ENCODE results near the gene HOXC4.
"Not testable (repeated sequence)": the region's sequence is repeated elsewhere in the genome, so short reads cannot be mapped to it uniquely, and the experiment has no call there.

Gene HOXC4

DNA sequence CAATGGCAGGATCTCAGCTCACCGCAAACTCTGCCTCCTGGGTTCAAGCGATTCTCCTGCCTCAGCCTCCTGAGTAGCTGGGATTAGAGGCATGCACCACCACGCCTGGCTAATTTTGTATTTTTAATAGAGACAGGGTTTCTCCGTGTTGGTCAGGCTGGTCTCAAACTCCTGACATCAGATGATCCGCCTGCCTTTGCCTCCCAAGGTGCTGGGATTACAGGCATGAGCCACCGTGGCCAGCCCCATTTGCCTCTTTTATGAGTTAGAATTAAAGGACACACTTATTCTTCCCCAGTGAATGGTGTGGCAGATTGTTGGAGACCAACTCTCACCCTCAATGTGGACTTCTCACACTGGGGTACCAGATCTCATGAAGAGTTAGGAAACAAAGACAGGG is 11.6 kb upstream of the HOXC4 start:
- not testable (repeated sequence) for DNase-seq

DNA sequence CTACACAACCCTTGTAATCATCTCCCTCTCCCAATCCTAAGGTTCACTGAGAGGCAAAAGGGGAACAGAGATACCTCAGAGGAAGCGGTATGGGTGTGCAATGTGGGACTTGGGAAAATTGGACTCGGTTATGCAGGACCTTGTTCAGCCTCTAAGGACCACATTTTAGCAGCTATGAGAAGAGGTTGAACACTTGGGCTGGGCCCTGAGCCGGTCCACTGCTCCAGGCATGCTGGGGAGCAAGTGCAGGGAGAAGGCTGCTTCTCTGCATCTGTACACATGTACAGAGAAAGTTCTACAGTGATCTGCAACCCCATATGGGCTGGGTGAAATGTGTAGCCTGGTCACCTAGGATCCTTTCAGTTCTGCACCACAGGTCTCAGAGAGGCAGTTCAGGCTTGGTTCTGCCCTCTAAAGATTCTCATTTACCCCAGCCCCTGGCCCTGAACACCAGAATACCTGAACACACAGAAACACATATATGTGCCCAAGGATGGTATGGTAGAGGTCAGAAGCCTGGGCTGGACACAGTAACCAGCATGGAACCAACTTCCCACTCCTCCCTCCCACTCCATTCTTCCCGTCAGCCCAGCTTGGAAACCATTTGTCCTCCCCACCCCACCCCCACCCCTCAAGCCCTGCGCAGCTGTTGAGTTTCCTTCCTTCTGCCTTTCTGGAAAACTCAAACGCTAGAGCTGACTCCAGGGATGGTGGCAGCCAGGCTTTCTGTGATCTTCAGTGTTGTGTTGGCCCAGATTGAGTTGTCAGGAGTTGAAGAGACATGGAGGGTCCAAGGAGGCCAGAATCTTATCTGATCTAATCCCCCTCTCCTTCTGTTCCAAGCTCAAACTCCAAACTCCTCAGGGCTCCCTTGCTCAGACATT is 10.4 kb upstream of the HOXC4 start:
- DNase-seq, result no peak

DNA sequence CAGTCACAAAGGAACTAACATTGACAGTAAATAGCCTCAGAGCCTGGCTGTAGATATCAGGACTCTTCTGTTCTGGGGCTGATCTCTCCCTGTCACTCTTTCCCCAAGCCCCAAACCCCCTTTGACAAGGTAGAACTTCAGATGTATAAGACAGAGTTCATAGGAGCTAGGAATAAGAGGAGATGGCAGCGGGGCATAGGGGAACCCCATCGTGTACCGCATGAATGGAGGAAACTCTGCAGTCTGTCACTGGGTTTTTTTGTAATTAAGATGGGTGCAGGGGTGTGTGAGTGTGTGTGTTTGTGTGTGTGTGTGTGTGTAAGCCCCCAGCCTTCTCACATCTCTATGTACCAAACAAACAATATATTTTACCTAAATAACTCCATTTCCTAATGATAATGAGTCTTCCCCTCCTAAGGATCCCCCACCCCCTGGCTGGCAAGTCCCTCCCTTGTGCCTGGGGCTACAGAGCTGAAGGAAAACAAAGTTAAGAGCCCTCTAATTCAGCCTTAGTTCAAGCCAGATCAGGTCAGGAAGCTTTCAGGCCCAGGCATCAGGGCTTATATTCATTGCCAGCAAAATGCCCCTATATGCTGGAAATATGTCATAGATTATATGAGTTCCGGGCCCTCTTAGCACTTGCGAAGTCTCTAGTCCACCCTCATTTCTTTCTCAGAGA is 9.1 kb upstream of the HOXC4 start:
- DNase-seq, result no peak

DNA sequence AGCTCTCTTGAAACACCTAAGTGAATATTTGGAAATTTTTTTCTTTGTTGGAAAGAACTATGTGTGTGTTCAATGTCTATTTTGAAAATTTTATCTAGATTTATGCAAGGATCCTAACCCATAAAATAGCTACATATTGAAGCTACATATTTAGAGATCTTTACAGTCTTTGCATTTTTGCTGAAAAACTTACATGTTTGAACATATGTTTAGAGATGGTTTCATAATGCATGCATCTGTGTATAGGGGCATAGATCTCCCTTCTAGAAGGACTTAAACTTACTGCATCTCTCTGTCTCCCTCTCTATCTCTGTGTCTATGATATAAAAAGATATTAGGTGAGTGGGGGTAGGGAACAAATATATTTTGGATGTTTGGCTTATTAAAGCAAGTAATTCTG is 8.2 kb upstream of the HOXC4 start:
- no peak for DNase-seq

DNA sequence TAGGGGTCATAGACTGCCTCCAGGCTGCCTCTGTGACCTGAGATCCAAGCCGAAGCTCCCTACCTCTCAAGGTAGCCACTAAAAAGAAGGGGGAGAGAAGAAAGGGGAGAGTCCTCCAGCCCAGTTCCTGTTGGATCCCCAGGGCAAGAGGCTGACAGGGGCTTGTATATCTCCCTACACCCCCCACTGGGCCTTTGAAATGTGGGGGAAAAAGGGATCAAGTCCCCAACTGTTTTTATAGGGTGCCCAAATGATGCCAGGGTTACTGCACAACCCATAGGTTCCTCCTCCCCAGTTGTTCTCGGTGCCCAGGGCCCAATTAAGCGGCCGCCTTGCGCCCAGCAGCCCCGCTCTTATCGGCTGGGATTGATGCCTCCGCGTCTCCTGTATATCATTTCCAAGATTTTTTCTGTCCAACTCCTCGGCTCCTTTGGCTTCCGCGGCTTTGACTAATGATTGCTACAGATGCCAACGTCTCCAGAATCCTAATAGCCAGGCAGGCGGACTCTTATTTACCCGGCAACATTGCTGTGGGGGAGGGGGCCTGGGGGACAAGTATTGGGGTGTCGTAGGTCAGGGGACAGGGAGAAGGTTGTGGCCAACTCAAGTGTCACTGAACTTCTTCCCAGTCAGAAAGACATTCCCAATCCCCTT is 7.6 kb upstream of the HOXC4 start:
- DNase-seq, result no peak

DNA sequence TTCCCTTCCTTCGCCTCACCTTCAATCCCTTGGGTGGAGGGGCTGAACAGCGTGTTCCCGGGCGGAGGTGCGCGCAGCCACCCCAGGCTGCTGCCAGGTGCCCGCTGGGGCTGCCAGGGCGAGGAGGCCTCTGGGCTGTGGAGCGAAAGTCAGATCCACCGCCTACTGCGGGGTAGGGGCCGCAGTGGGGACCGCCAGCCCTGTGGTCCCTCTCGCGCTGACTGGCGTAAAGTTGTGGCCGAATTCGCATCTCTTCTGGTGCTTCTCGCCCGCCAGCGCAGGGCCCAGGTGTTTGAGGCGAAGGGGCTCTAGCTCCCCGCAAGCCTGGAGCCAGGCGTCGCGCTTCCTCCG is 6.9 kb upstream of the HOXC4 start:
- DNase-seq, result no peak

DNA sequence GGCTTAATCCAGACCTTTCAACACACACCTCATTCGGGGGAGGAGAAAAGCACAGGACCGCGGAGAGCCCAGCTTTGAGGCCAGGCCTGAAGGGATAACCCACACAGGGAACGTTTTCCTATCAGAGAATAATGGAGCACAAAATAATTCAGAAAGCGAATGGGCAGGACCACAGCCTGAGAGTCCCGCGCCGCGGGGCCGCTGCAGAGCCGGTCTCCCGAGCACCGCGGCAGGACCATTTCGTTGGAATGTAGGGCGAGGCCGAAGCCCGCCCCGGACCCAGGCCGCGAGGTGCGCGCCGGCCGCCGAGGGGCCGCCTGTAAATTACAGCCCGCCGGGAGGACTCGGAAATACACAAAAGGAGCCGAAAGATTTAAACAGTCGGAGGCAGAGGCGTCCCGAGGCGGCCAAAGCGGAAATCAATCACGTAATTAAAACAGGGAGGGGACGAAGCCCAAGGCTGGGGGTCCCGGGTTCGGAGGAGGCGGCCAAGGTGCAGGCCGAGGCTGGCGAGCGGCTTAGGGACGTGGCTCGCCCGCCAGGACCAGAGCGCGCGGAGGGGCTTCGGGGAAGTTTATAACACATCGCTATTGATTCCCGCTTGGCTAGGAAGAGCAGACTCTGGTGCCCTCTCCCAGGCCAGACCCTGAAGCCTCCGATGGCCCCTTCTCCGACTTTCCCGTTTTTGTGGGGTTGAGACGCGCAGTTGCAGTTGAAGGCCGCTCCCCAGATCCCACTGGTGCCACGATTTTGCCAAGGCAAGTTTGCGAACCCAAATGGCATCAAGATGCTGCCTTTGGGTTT is 6.3 kb upstream of the HOXC4 start:
- DNase-seq, result no peak

DNA sequence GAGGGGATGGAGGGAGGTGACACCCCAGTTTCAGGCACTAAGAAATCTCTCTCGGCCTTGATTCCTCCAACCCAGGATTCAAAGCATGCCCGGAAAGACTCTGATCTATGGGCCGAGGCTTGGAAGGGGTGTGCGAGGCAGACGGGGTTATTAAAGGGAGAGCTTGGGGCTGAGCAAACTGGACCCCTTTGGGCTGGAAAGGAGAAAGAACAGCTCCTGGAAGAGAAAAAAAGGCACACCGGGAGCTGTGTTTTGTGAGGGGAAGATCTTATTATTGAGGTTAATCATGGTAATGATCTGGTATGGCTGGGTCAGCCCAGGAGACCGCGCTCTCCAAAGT is 5.7 kb upstream of the HOXC4 start:
- DNase-seq, result no peak

DNA sequence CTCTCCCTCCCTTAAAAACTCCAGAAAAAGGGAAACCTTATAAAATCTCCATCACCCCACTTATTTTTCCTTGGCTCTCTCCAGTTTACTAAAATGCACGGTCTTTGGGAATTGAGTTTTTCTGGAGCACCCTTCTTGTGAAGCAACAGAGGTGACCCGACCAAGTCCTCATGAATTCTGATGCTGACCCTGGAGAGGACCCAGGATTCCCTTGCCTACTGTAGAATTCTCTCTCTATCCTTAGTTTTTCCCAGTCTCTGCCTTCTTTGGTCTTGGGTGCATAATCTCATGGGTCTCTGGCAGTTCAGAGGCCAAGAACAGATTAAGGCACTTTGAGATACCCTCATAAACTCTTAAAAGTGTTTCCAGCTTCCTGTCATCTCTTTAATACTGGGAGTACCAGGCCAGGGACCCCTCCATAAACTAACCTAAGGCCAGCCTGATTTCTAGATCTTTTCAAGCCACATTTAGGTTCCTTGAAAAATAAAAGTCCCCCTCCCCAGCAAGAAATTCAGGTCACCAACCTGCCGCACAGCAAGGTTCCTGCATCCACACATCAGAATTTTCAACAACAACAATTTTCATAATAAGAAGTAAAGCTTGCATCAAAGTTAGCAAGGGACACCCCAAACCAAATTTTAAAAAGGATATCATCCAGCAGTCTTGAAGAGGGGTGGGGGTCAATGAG is 5.1 kb upstream of the HOXC4 start:
- no peak for DNase-seq

DNA sequence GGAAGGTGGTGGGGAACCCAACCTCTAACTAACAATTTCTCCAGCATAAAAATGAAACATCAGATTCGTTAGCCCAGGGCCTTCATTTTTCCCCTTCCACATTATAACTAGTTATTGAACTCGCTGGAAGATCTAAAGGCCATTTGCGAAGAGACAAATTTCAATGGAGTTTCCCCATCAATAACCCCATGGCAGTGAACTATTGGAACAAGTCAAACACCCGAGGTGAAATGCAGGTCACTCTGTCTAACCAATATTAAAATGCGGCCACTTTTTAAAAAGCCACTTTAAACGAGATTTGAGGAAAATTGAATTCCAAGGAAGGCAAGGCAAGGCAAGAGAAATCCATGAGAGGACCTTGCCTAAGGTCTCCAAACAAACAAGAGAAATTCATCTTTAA is 4.5 kb upstream of the HOXC4 start:
- DNase-seq, result no peak

DNA sequence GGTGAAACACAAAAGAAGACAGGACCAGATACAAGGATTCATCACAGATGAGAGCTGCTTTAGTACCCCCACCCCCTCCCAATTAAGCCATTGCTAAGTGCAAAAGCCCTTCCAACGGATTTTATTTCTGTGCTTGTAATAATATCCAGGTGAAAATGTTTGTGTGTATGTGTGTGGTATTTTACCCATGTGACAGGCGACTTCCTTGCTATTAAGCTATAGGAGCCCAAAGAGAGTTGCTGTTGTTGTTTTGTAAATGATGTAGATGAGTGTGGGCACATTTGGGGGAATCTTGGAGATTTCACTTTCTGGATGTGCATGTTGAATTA is 3.2 kb upstream of the HOXC4 start:
- no peak for DNase-seq

DNA sequence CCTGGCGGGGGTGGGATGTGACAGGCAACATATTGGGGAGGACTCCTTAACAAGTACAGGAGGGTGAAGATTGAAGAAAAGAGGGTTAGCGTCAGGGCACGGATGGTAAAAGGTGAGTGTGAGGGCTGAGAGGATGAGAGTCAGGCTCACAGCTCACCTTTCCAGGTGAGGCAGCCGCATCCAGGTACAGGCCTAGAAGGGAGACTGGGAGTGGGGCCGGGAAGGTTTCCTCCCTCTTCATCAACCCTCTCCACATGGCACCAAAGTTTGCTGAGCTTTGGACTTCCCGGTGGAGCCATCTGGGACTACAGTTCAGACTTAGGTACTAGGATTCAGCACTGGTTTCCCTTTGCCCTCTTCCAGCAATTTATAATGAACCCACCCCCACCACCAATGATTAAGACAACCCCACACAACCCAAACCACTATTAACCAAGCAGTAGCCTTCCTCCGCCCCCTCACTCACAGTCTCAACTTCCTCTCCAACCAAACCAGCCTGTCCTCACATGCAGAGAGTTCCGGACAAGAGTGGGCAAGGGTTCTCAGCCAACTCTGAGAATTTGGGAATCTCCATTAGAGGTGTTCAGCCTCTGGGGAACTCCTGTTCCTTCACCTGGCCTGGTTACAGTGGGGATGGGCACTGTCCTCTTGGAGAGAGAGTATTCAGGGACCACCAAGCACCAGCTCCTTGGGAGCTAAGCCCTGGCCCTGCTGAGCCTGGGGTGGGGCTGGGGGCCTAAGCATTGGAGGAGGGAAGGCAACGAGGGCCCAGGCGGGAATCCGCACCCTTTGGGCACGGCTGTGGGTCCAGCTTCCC is 2.4 kb upstream of the HOXC4 start:
- DNase-seq, result no peak

DNA sequence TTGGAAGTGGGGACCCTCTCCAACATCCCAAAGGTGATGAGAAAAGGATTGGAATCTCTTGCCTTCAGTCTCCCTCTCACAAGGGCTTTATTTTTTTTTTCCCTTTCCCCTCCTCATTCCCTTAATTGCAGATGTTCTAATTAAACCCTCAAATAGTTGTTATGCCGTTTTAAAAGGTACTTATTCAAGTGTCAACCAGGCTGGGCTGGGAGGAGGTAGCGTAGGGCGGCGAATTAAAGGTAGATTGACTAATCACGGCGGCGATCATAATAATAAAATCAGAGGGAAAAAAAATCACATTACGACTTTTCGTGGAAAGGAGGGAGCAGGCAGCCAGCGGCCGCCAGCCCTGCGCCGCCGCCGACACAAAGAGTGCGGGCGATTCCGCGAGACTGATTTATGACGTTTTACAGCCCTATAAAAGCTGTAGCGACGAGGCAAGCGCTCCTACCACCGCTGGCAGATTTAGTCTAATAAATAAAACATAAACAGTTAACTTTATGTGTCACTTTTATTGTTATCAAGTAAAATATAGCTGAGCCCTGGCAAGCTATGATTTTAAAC is 1.7 kb upstream of the HOXC4 start:
- DNase-seq, result no peak

DNA sequence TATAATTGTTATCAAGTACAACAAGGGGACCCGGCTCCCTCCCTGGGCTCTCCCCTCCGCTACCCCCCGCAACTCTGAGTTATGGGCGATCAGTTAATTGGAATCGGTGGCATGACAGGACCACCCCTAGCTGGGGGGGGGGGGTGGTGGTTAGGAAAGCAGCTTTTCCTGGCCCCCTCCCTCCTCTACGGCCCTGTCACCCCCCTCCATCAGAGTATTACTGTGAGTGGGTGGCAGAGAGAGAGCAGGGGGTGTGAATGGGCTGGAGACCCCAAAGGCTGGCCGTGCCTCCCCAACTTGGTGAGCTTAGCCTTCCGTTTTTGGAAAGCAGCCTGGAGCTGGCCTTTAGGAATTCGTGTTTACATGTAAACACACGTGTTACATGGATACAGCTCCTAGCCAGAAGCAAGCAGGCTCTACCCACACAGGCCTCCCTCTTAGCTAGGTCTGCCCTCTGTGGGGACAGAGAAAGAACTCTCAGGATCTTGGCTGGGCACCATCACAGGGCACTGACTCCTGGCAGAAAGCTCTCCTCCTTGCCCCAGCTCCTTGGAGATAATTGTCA is 1.1 kb upstream of the HOXC4 start:
- DNase-seq, result no peak

DNA sequence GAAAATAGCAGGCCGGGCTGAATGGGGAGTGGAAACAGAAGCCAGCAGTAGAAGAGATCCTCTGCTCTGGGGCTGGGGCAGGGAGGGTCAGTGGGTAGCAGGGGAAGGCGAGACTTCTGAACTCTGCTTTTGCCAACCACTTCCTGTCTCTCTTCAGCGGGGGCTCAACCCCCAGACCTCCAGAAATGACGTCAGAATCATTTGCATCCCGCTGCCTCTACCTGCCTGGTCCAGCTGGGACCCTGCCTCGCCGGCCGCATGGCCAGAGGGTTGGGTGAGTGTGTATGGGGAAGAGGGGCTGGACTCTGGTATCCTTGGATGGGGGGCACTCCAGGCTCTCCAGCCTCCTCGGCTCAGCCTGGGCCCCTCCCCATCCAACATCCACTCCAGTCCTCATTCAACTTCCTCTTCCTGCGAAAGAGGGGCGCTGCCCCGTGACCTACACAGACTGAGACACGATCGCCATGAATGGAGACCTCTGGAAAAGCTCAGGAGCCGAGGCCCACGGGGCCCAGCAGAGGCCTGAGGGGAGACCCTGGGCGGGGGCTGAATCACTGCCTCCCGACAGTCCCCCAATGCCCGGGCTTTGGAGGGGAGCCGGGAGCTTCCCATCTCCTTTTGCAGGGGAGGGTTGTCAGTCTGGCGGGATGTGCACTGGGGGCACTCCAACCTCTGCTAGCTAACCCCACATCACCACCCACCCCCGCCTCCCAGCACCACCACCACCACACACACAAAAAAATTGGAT is 458 bp upstream of the HOXC4 start:
- no peak for DNase-seq

DNA sequence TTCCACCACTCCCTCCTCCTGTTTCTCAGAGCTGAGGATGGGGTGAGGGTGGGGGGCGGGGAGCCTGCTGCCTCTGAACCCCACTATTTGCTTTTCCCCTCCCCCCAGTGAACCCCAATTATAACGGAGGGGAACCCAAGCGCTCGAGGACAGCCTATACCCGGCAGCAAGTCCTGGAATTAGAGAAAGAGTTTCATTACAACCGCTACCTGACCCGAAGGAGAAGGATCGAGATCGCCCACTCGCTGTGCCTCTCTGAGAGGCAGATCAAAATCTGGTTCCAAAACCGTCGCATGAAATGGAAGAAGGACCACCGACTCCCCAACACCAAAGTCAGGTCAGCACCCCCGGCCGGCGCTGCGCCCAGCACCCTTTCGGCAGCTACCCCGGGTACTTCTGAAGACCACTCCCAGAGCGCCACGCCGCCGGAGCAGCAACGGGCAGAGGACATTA is 1.1 kb downstream of the HOXC4 start:
- DNase-seq, result no peak

DNA sequence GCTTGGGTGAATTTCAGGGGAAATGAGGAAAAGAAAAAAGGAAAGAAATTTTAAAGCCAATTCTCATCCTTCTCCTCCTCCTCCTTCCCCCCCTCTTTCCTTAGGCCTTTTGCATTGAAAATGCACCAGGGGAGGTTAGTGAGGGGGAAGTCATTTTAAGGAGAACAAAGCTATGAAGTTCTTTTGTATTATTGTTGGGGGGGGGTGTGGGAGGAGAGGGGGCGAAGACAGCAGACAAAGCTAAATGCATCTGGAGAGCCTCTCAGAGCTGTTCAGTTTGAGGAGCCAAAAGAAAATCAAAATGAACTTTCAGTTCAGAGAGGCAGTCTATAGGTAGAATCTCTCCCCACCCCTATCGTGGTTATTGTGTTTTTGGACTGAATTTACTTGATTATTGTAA is 1.9 kb downstream of the HOXC4 start:
- no peak for DNase-seq

DNA sequence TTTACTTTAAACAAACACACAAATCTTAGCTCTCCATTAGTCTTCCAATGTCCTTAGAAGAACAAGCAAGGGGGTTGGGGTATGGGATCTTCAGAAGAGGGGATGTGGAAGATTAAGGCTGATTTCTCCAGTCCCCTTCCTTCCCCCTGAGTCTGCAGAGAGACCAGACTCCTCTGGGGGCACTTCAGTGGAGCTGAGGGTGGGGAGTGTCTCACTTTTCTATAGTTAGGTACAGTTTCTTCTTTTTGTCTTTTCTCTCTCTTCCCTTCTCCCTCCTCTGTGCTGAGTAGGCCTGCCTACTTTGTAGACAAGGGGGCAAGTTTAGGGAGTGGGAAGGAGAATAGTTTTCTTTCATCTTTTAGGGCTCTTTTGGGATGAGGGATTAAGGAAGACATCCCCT is 2.5 kb downstream of the HOXC4 start:
- DNase-seq, result no peak

DNA sequence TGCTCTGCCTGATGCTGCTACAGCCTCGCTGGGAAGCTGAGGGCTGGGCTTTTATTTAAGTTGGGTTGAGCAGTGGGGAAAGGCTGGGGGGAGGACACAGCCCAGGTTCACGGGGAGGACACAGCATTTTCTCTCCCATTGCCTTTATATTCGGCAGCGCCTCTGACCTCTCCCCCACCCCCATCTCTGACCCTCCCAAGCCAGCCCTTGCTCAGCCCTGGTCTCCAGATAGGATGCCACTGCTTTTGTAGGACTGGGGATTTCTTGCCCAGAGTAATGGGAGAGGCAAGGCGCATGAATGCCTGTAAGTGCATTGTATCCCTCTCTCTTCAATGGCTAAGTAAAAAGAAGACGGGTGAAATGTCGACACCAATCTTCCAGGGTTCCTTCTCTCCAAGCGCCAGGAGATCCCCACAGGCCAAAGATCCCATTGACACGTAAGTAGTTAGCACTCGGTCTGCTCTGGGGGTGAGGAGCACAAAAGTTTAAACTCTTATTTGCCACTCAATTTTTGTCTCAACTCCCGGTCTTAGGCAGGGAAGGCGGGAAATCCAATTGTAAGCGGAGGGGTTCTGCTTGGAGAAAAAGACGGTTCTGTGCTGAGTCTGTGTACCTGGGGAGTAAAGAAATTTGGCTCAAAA is 4.6 kb downstream of the HOXC4 start:
- no peak for DNase-seq

DNA sequence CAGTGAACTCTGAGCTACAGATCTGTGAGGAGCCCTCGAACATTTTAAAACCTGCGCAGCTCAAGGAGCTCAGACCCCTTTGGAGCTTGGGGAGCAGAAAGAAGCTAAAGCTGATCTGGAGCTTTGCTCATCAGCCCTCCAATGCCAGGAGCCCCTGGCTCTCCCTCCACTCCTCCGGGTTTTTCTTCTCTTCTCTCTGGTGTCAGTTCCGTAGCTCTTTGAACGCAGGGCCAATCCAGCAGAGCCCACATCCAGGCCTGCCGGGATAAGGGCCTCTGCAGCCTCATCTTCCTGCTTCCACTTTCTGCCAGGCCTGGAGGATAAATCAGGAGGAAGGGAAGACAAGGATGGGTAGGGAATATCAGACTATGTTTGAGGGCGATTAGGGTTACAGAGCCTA is 6.0 kb downstream of the HOXC4 start:
- no peak for DNase-seq
